SK-N-SH treated with all-trans-retinoic acid at 6 μM for 48 hours (cell line): ENCODE data around the gene VGF.

Experiments used
- ATAC-seq: fragments of 200-7000 bp; cut with Tn5 transposase; 3 replicates; pipeline ENCODE4 v1.9.1; 2020; ENCODE audit warnings: mild to moderate bottlenecking, moderate library complexity
- ARNTL ChIP-seq: fragments of 450-650 bp; formaldehyde crosslinking; IDR thresholded peaks from 2 replicates; pipeline ENCODE4 v1.5.0; 2020; ENCODE audit warnings: low read depth, mild to moderate bottlenecking, moderate library complexity, borderline replicate concordance
- CREB5 ChIP-seq: fragments of 250-450 bp; sonication (Bioruptor Pico); IDR thresholded peaks from 2 replicates; pipeline ENCODE4 v1.5.1; 2020; ENCODE audit warnings: low read depth, mild to moderate bottlenecking, moderate library complexity
- CSDC2 ChIP-seq: fragments of 250-450 bp; sonication (Bioruptor Pico); IDR thresholded peaks from 2 replicates; pipeline ENCODE4 v1.5.0; 2020; ENCODE audit warnings: mild to moderate bottlenecking, moderate library complexity
- CSRNP3 ChIP-seq: fragments of 250-450 bp; sonication (Bioruptor Pico); IDR thresholded peaks from 2 replicates; pipeline ENCODE4 v1.5.1; 2021; ENCODE audit warnings: mild to moderate bottlenecking, moderate library complexity
- ESRRG ChIP-seq: fragments of 250-450 bp; sonication (Bioruptor Pico); IDR thresholded peaks from 2 replicates; pipeline ENCODE4 v1.6.1; 2021; ENCODE audit warnings: mild to moderate bottlenecking
- ISL1 ChIP-seq: fragments of 250-450 bp; sonication (Bioruptor Pico); IDR thresholded peaks from 2 replicates; pipeline ENCODE4 v2.1.2; 2022; ENCODE audit warnings: mild to moderate bottlenecking, moderate library complexity
- OSR1 ChIP-seq: fragments of 250-450 bp; sonication (Bioruptor Pico); IDR thresholded peaks from 2 replicates; pipeline ENCODE4 v1.8.0; 2022; ENCODE audit warnings: moderate library complexity, mild to moderate bottlenecking, inconsistent platforms
- POU6F1 ChIP-seq: fragments of 250-450 bp; sonication (Bioruptor Pico); IDR thresholded peaks from 2 replicates; pipeline ENCODE4 v1.8.0; 2021; ENCODE audit warnings: low read depth, mild to moderate bottlenecking, moderate library complexity, borderline replicate concordance
- PPARA ChIP-seq: fragments of 250-450 bp; sonication (Bioruptor Pico); IDR thresholded peaks from 2 replicates; pipeline ENCODE4 v1.5.0; 2020; ENCODE audit warnings: mild to moderate bottlenecking, borderline replicate concordance
- RARB ChIP-seq: fragments of 250-450 bp; sonication (Bioruptor Pico); IDR thresholded peaks from 2 replicates; pipeline ENCODE4 v1.8.0; 2021; ENCODE audit warnings: mild to moderate bottlenecking, moderate library complexity
- TCF4 ChIP-seq: fragments of 250-450 bp; sonication (Bioruptor Pico); IDR thresholded peaks from 2 replicates; pipeline ENCODE4 v1.8.0; 2021; ENCODE audit warnings: mild to moderate bottlenecking, moderate library complexity, borderline replicate concordance
- ZC3H10 ChIP-seq: fragments of 250-450 bp; sonication (Bioruptor Pico); IDR thresholded peaks from 2 replicates; pipeline ENCODE4 v1.5.1; 2021; ENCODE audit warnings: mild to moderate bottlenecking, moderate library complexity
- ZFP3 ChIP-seq: fragments of 250-450 bp; sonication (Bioruptor Pico); IDR thresholded peaks from 2 replicates; pipeline ENCODE4 v1.5.0; 2020; ENCODE audit warnings: mild to moderate bottlenecking, moderate library complexity
- ZFP30 ChIP-seq: fragments of 450-650 bp; formaldehyde crosslinking; IDR thresholded peaks from 2 replicates; pipeline ENCODE4 v1.5.0; 2022; ENCODE audit warnings: mild to moderate bottlenecking, moderate library complexity
- ZNF70 ChIP-seq: fragments of 450-650 bp; formaldehyde crosslinking; IDR thresholded peaks from 2 replicates; pipeline ENCODE4 v1.5.0; 2020; ENCODE audit warnings: mild to moderate bottlenecking, moderate library complexity
- ZNF8 ChIP-seq: fragments of 450-650 bp; formaldehyde crosslinking; IDR thresholded peaks from 2 replicates; pipeline ENCODE4 v1.5.0; 2020; ENCODE audit warnings: mild to moderate bottlenecking, moderate library complexity
- TF ChIP-seq, protein P1 (sequence below): fragments of 250-450 bp; sonication (Bioruptor Pico); IDR thresholded peaks from 2 replicates; pipeline ENCODE4 v1.5.0; 2020; ENCODE audit warnings: mild to moderate bottlenecking, moderate library complexity
- TF ChIP-seq, protein P2 (sequence below): fragments of 250-450 bp; sonication (Bioruptor Pico); IDR thresholded peaks from 2 replicates; pipeline ENCODE4 v1.8.0; 2020; ENCODE audit warnings: mild to moderate bottlenecking, moderate library complexity, borderline replicate concordance

The VGF gene

GRCh38 chr7:101159696-101160674, 5.4 kb downstream of the VGF start:
- ATAC-seq = peak; percentile 70
- TF ChIP-seq CSDC2 (CRISPR knock-in tag) (no peak), ZFP3 (CRISPR knock-in tag) (peak; percentile 26; the same call in 1 of the 2 replicates)

DNA sequence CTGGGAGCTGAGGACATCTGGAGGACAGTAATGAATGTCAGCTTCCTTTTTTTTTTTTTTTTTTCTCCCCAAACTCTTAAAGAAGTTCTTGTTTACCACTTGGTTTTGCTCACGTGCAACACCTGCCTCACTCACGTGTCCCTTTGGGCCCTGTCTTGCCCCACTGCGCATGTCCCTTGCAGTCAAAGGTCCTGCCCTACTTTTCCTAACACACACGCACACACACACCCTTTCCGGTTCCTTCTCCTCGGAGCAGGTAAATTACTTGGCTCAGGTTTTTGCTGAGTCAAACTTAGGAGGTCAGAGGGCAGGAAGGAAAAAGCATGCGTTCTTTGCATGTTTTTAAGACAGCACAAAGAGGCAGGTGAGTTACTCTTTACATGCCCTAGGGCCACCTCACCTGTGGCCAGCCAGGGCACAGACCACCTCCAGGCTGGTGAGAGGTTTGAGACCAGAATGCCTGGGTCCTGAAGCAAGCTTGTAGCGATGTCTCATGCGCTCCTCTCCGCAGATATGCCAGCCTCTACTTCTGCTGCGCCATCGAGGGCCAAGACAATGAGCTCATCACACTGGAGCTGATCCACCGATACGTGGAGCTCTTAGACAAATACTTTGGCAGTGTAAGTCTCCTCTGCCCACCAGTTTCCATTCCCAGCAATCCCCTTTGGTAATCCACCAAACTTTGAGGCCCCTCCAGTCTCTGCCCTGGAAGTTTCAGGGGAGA, 8.3 kb downstream of the VGF start:
- TF ChIP-seq CREB5 (CRISPR knock-in tag) (no peak), POU6F1 (CRISPR knock-in tag) (no peak), ESRRG (CRISPR knock-in tag) (no peak), ARNTL (CRISPR knock-in tag) (no peak), ZNF8 (CRISPR knock-in tag) (no peak), ZFP3 (CRISPR knock-in tag) (no peak), ZFP30 (CRISPR knock-in tag) (no peak)
- TF ChIP-seq, protein P1, sequence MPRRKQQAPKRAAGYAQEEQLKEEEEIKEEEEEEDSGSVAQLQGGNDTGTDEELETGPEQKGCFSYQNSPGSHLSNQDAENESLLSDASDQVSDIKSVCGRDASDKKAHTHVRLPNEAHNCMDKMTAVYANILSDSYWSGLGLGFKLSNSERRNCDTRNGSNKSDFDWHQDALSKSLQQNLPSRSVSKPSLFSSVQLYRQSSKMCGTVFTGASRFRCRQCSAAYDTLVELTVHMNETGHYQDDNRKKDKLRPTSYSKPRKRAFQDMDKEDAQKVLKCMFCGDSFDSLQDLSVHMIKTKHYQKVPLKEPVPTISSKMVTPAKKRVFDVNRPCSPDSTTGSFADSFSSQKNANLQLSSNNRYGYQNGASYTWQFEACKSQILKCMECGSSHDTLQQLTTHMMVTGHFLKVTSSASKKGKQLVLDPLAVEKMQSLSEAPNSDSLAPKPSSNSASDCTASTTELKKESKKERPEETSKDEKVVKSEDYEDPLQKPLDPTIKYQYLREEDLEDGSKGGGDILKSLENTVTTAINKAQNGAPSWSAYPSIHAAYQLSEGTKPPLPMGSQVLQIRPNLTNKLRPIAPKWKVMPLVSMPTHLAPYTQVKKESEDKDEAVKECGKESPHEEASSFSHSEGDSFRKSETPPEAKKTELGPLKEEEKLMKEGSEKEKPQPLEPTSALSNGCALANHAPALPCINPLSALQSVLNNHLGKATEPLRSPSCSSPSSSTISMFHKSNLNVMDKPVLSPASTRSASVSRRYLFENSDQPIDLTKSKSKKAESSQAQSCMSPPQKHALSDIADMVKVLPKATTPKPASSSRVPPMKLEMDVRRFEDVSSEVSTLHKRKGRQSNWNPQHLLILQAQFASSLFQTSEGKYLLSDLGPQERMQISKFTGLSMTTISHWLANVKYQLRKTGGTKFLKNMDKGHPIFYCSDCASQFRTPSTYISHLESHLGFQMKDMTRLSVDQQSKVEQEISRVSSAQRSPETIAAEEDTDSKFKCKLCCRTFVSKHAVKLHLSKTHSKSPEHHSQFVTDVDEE (CRISPR knock-in tag) = no peak
- ATAC-seq = no peak

- ATAC-seq = no peak
- TF ChIP-seq CREB5 (CRISPR knock-in tag) (no peak), RARB (CRISPR knock-in tag) (no peak), PPARA (CRISPR knock-in tag) (no peak), ZFP30 (CRISPR knock-in tag) (no peak), ZC3H10 (no peak), ARNTL (CRISPR knock-in tag) (no peak), ZNF70 (CRISPR knock-in tag) (no peak), ESRRG (CRISPR knock-in tag) (no peak), ZNF8 (CRISPR knock-in tag) (no peak), OSR1 (CRISPR knock-in tag) (no peak), TCF4 (CRISPR knock-in tag) (no peak), ISL1 (CRISPR knock-in tag) (no peak), POU6F1 (CRISPR knock-in tag) (no peak), CSRNP3 (CRISPR knock-in tag) (no peak), CSDC2 (CRISPR knock-in tag) (no peak)
- TF ChIP-seq, protein P1 (CRISPR knock-in tag) = no peak
- TF ChIP-seq, protein P2, sequence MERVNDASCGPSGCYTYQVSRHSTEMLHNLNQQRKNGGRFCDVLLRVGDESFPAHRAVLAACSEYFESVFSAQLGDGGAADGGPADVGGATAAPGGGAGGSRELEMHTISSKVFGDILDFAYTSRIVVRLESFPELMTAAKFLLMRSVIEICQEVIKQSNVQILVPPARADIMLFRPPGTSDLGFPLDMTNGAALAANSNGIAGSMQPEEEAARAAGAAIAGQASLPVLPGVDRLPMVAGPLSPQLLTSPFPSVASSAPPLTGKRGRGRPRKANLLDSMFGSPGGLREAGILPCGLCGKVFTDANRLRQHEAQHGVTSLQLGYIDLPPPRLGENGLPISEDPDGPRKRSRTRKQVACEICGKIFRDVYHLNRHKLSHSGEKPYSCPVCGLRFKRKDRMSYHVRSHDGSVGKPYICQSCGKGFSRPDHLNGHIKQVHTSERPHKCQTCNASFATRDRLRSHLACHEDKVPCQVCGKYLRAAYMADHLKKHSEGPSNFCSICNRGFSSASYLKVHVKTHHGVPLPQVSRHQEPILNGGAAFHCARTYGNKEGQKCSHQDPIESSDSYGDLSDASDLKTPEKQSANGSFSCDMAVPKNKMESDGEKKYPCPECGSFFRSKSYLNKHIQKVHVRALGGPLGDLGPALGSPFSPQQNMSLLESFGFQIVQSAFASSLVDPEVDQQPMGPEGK (CRISPR knock-in tag) = no peak
These were observed 9.1 kb downstream of the VGF start for GRCh38 chr7:101156277-101156676.
